WTC11 (cell line): Measurements from ENCODE around the gene ROPN1L. TPM values are rescaled to one million over a fixed set of nuclear protein-coding genes. Genes with fewer than 3 reads are reported as not detected.

Source experiments
- ATAC-seq: fragments of 200-7000 bp; cut with Tn5 transposase; 2 replicates; pipeline ENCODE4 v1.10.0; 2021; ENCODE audit warnings: mild to moderate bottlenecking, moderate library complexity
- CTCF ChIA-PET: fragments of 300-600 bp; sonication (Branson Sonifier 250); formaldehyde crosslinking; loops from one replicate; lab custom pipeline; 2021; ENCODE audit warnings: antibody characterized with exemption; lab: Charles Lee
- POLR2A ChIA-PET: fragments of 350-600 bp; sonication (Branson Sonifier 250); formaldehyde crosslinking; loops from one replicate; lab custom pipeline; 2021; ENCODE audit warnings: antibody characterized with exemption; lab: Charles Lee
- DNase-seq: peaks from one replicate; pipeline ENCODE4 v3.0.0; 2021; ENCODE audit warnings: low spot score
- H3K27ac Mint-ChIP-seq: 2 replicates; pipeline ENCODE4 v1.8.0; 2021; ENCODE audit warnings: mixed read lengths
- H3K27me3 Mint-ChIP-seq: 2 replicates; pipeline ENCODE4 v1.8.0; 2021; ENCODE audit warnings: low read depth, mild to moderate bottlenecking, moderate library complexity, mixed read lengths
- H3K36me3 Mint-ChIP-seq: 2 replicates; pipeline ENCODE4 v1.8.0; 2021; ENCODE audit warnings: mixed read lengths
- H3K4me1 Mint-ChIP-seq: 2 replicates; pipeline ENCODE4 v1.8.0; 2022; ENCODE audit warnings: mixed read lengths
- H3K4me3 Mint-ChIP-seq: 2 replicates; pipeline ENCODE4 v1.8.0; 2021; ENCODE audit warnings: mild to moderate bottlenecking, moderate library complexity, mixed read lengths
- H3K9me3 Mint-ChIP-seq: 2 replicates; pipeline ENCODE4 v1.8.0; 2021; ENCODE audit warnings: mixed read lengths
- AR ChIP-seq: fragments of 250-450 bp; sonication (Bioruptor Pico); IDR thresholded peaks from 2 replicates; pipeline ENCODE4 v1.9.0; 2021; ENCODE audit warnings: mild to moderate bottlenecking
- ATF1 ChIP-seq: sonication (generic); formaldehyde crosslinking; IDR thresholded peaks from 2 replicates; pipeline ENCODE4 v1.8.1; 2023; ENCODE audit warnings: mild to moderate bottlenecking, moderate library complexity, missing genetic modification reagents
- CDX4 ChIP-seq: fragments of 250-450 bp; sonication (Bioruptor Pico); IDR thresholded peaks from 2 replicates; pipeline ENCODE4 v1.9.0; 2021; ENCODE audit warnings: moderate library complexity, mild to moderate bottlenecking, inconsistent platforms, borderline replicate concordance
- E2F5 ChIP-seq: sonication (generic); formaldehyde crosslinking; IDR thresholded peaks from 2 replicates; pipeline ENCODE4 v1.8.1; 2022; ENCODE audit warnings: mild to moderate bottlenecking, moderate library complexity, missing genetic modification reagents
- FOXP1 ChIP-seq: sonication (generic); formaldehyde crosslinking; IDR thresholded peaks from 2 replicates; pipeline ENCODE4 v1.8.0; 2022; ENCODE audit warnings: missing genetic modification reagents, mild to moderate bottlenecking, moderate library complexity, borderline replicate concordance
- HMGXB4 ChIP-seq: sonication (generic); formaldehyde crosslinking; IDR thresholded peaks from 2 replicates; pipeline ENCODE4 v1.8.1; 2023; ENCODE audit warnings: mild to moderate bottlenecking, moderate library complexity, missing genetic modification reagents
- NR1H2 ChIP-seq: sonication (generic); formaldehyde crosslinking; IDR thresholded peaks from 2 replicates; pipeline ENCODE4 v1.9.0; 2021; ENCODE audit warnings: mild to moderate bottlenecking, moderate library complexity, missing genetic modification reagents
- NR3C1 ChIP-seq: sonication (generic); formaldehyde crosslinking; conservative IDR thresholded peaks from 2 replicates; pipeline ENCODE4 v1.8.1; 2023; ENCODE audit warnings: low read depth, mild to moderate bottlenecking, missing genetic modification reagents
- RORB ChIP-seq: fragments of 250-450 bp; sonication (Bioruptor Pico); IDR thresholded peaks from 2 replicates; pipeline ENCODE4 v1.9.0; 2021; ENCODE audit warnings: mild to moderate bottlenecking
- ZNF396 ChIP-seq: fragments of 250-450 bp; sonication (Bioruptor Pico); IDR thresholded peaks from 2 replicates; pipeline ENCODE4 v1.8.0; 2021; ENCODE audit warnings: mild to moderate bottlenecking, moderate library complexity, borderline replicate concordance
- ZNF532 ChIP-seq: fragments of 250-450 bp; sonication (Bioruptor Pico); IDR thresholded peaks from 2 replicates; pipeline ENCODE4 v1.9.0; 2021; ENCODE audit warnings: mild to moderate bottlenecking, borderline replicate concordance
- ZSCAN18 ChIP-seq: fragments of 250-450 bp; sonication (Bioruptor Pico); IDR thresholded peaks from 2 replicates; pipeline ENCODE4 v2.1.2; 2022; ENCODE audit warnings: mild to moderate bottlenecking, moderate library complexity
- total RNA-seq: library from RNA; stranded (reverse); gene quantifications from 3 replicates; pipeline ENCODE4 v1.2.3, GENCODE V29; 2021
- TF ChIP-seq, protein P1 (sequence below): sonication (generic); formaldehyde crosslinking; IDR thresholded peaks from 2 replicates; pipeline ENCODE4 v1.8.0; 2022; ENCODE audit warnings: mild to moderate bottlenecking, missing genetic modification reagents
- TF ChIP-seq, protein P2 (sequence below): sonication (generic); formaldehyde crosslinking; IDR thresholded peaks from 2 replicates; pipeline ENCODE4 v1.8.1; 2022; ENCODE audit warnings: low read depth, mild to moderate bottlenecking, moderate library complexity, missing genetic modification reagents, borderline replicate concordance
- TF ChIP-seq, protein P3 (sequence below): sonication (generic); formaldehyde crosslinking; IDR thresholded peaks from 2 replicates; pipeline ENCODE4 v1.8.0; 2022; ENCODE audit warnings: mild to moderate bottlenecking, missing genetic modification reagents

Gene ROPN1L
- total RNA-seq, 1 experiment from 2014 or later = not detected

- Mint-ChIP-seq H3K36me3 (peaks cover 47% of the 10 kb centered on the region), H3K9me3 (no peaks in the 10 kb centered on the region), H3K27ac (no peak overlapping the region), H3K4me3 (no peak overlapping the region), H3K27me3 (no peaks in the 10 kb centered on the region), H3K4me1 (peaks cover 21% of the 10 kb centered on the region)
- TF ChIP-seq, protein P1, sequence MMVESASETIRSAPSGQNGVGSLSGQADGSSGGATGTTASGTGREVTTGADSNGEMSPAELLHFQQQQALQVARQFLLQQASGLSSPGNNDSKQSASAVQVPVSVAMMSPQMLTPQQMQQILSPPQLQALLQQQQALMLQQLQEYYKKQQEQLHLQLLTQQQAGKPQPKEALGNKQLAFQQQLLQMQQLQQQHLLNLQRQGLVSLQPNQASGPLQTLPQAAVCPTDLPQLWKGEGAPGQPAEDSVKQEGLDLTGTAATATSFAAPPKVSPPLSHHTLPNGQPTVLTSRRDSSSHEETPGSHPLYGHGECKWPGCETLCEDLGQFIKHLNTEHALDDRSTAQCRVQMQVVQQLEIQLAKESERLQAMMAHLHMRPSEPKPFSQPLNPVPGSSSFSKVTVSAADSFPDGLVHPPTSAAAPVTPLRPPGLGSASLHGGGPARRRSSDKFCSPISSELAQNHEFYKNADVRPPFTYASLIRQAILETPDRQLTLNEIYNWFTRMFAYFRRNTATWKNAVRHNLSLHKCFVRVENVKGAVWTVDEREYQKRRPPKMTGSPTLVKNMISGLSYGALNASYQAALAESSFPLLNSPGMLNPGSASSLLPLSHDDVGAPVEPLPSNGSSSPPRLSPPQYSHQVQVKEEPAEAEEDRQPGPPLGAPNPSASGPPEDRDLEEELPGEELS = no peak
- TF ChIP-seq RORB (CRISPR knock-in tag) = no peak
- no peak for TF ChIP-seq ZSCAN18
- TF ChIP-seq HMGXB4 = no peak
- TF ChIP-seq FOXP1 (CRISPR knock-in tag) = no peak
- DNase-seq = no peak
- ChIA-PET CTCF (interaction anchor here (1.8 kb wide), 1 partner anchor 135 kb away, joined by 6 read pairs; no protein-coding TSS in a partner anchor), POLR2A (no interaction called here)
- ATAC-seq = no peak
Measured at GRCh38 chr5:10418654-10419345, 22.9 kb upstream of the ROPN1L start.

DNA sequence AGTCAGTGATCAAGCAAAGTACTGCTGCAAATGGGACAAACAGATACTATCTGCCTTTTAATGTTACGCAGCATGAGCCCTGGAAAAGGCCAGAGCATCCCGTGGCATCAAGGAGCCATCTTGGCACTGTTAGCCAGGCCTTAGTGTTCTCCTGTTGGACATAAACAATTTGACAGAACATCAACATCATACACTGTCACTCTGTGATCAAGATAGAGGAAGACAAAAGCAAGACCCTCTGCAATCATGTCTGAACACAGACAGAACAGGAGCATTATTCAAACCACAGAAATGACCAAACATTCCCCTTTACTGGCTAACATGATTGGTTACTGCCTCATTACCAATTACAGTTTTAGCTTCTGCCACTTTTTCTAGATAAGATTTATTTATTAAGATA, 21.2 kb upstream of the ROPN1L start:
- CTCF ChIA-PET = no interaction called here
- H3K27ac Mint-ChIP-seq = no peak overlapping the region
- ATAC-seq (no peak), DNase-seq (no peak)
- no peaks in the 10 kb centered on the region for H3K27me3 Mint-ChIP-seq
- H3K9me3 Mint-ChIP-seq = no peaks in the 10 kb centered on the region
- H3K36me3 Mint-ChIP-seq = peaks cover 35% of the 10 kb centered on the region
- H3K4me3 Mint-ChIP-seq = no peak overlapping the region
- POLR2A ChIA-PET = no interaction called here
- peaks cover 21% of the 10 kb centered on the region for H3K4me1 Mint-ChIP-seq
- no peak for TF ChIP-seq ZNF532 (CRISPR knock-in tag)
- TF ChIP-seq, protein P2, sequence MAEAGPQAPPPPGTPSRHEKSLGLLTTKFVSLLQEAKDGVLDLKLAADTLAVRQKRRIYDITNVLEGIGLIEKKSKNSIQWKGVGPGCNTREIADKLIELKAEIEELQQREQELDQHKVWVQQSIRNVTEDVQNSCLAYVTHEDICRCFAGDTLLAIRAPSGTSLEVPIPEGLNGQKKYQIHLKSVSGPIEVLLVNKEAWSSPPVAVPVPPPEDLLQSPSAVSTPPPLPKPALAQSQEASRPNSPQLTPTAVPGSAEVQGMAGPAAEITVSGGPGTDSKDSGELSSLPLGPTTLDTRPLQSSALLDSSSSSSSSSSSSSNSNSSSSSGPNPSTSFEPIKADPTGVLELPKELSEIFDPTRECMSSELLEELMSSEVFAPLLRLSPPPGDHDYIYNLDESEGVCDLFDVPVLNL (CRISPR knock-in tag) = no peak
- no peak for TF ChIP-seq ATF1 (CRISPR knock-in tag)
- no peak for TF ChIP-seq NR3C1 (CRISPR knock-in tag)
- no peak for TF ChIP-seq NR1H2 (CRISPR knock-in tag)
- TF ChIP-seq E2F5 (CRISPR knock-in tag) = no peak
- TF ChIP-seq, protein P3, sequence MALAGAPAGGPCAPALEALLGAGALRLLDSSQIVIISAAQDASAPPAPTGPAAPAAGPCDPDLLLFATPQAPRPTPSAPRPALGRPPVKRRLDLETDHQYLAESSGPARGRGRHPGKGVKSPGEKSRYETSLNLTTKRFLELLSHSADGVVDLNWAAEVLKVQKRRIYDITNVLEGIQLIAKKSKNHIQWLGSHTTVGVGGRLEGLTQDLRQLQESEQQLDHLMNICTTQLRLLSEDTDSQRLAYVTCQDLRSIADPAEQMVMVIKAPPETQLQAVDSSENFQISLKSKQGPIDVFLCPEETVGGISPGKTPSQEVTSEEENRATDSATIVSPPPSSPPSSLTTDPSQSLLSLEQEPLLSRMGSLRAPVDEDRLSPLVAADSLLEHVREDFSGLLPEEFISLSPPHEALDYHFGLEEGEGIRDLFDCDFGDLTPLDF = no peak
- no peak for TF ChIP-seq CDX4
- TF ChIP-seq AR = no peak
- no peak for TF ChIP-seq FOXP1 (CRISPR knock-in tag)
- TF ChIP-seq ZNF396 (CRISPR knock-in tag) = no peak
